Peyer's patch (tissue), 4 donors: ENCODE data around the gene BRAF.

Experiments used
- CTCF ChIP-seq, 6 experiments: fragments of 450-650 bp in 4 of 6; fragments of 200-600 bp in 2 of 6; sonication (generic) in 1 of 6; IDR thresholded peaks; one replicate each; pipeline ENCODE4 v1.5.1; 2017 to 2019; ENCODE audit warnings: antibody characterized with exemption in 6 of 6, mild to moderate bottlenecking in 3 of 6, moderate library complexity in 1 of 6
- POLR2A ChIP-seq, 2 donors: fragments of 450-650 bp; IDR thresholded peaks; one replicate each; pipeline ENCODE4 v1.5.1; 2017; ENCODE audit warnings: antibody characterized with exemption in 2 of 2, mild to moderate bottlenecking in 2 of 2, moderate library complexity in 2 of 2

- TF ChIP-seq CTCF (IDR thresholded peaks at IDR 0.05) (no peak), POLR2A (IDR thresholded peaks at IDR 0.05) (no peak)
Observed at GRCh38 chr7:140714331-140715040, 210.2 kb downstream of the BRAF start.
